BJ (cell line): ENCODE data around the gene PRXL2B. TPM values are rescaled to one million over a fixed set of nuclear protein-coding genes. Genes with fewer than 3 reads are reported as not detected.
A peak's percentile ranks its signal among the peaks of the same experiment; 100 is the strongest.

Experiments used
- CTCF ChIA-PET: fragments of 350-600 bp; formaldehyde crosslinking; extraction: SDS; loops from one replicate; lab custom pipeline; 2021; ENCODE audit warnings: antibody characterized with exemption, inconsistent platforms; lab: Yijun Ruan, JAX
- POLR2A ChIA-PET: fragments of 300-600 bp; sonication (Branson Sonifier 250); formaldehyde crosslinking; extraction: SDS; loops from one replicate; lab custom pipeline; 2021; ENCODE audit warnings: antibody characterized with exemption; lab: Charles Lee
- DNase-seq: peaks from one replicate; pipeline ENCODE4 v3.0.0-alpha.2; 2011; ENCODE audit warnings: low read depth
- H3K27me3 ChIP-seq: 2 replicates; pipeline ENCODE4 v1.6.0; 2011; ENCODE audit warnings: low read length; ENCODE audit not compliant: control insufficient read depth, insufficient read depth
- H3K36me3 ChIP-seq: 2 replicates; pipeline ENCODE4 v1.5.1; 2011; ENCODE audit warnings: low read length; ENCODE audit not compliant: control insufficient read depth, insufficient read depth
- H3K4me3 ChIP-seq: 2 replicates; pipeline ENCODE4 v1.5.1; 2011; ENCODE audit warnings: low read depth, mild to moderate bottlenecking, control low read depth, low read length
- CTCF ChIP-seq: IDR thresholded peaks from 2 replicates; pipeline ENCODE4 v1.5.1; 2011; ENCODE audit warnings: low read depth, mild to moderate bottlenecking, control low read depth, inconsistent platforms, low read length, moderate library complexity; ENCODE audit not compliant: insufficient read depth
- polyA minus RNA-seq: library from RNA; depleted of rRNA, polyadenylated mRNA; stranded (reverse); fragments of >200 nt; gene quantifications from 2 replicates; pipeline ENCODE4 v1.2.3, GENCODE V29; 2011; rRNA and poly(A)+ RNA removed
- polyA plus RNA-seq: library from polyadenylated mRNA; depleted of rRNA; stranded (reverse); fragments of >200 nt; gene quantifications from 2 replicates; pipeline ENCODE4 v1.2.3, GENCODE V29; 2011; rRNA removed

The PRXL2B gene
- polyA plus RNA-seq (9.8 and 16.1 TPM in 2 replicates), polyA minus RNA-seq (8.1 and 9.2 TPM in 2 replicates)

GRCh38 chr1:2586154-2587070 is at the start of gene PRXL2B:
Gene PRXL2B, plus strand, starts transcription at chr1:2586777. Its CDS starts 109 bp downstream, at chr1:2586886.
- ChIA-PET POLR2A (interaction anchor here (0.6 to 0.7 kb wide), 2 partner anchors 60 to 392 kb away, joined by 4 read pairs; partner anchors contain the start of genes FAAP20 and PANK4), CTCF (interaction anchor here (0.7 to 1.1 kb wide), 3 partner anchors 21 to 454 kb away, joined by 3 read pairs; no protein-coding TSS in a partner anchor)
- peak; percentile 93 for DNase-seq
- peak within 1 kb of the TSS; percentile 76 for H3K4me3 ChIP-seq
- TF ChIP-seq CTCF: no peak
- H3K36me3 ChIP-seq: peaks cover 2% of the 10 kb centered on the region; the same call in 1 of the 2 replicates
- H3K27me3 ChIP-seq: no peaks in the 10 kb centered on the region

DNA sequence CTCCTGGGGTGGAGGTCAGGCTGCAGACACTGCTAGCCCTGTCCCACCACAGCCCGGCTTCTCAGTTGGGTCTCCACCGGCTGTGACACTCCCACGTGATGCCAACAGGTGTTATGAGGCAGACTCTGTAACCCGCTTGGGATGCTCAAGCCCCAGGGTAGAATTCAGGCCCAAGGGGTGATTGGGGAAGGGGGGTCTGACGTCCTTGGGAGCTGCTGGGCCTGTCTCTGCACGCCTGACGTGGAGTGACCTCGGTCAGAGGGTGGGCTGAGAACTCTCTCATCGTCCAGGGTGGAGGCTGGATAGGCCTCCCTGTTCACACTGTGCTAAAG is 48.8 kb upstream of the PRXL2B start:
- CTCF ChIA-PET: no interaction called here
- H3K36me3 ChIP-seq: no peaks in the 10 kb centered on the region
- DNase-seq: no peak
- POLR2A ChIA-PET: no interaction called here
- no peak overlapping the region for H3K4me3 ChIP-seq
- H3K27me3 ChIP-seq: no peaks in the 10 kb centered on the region; the same call in 1 of the 2 replicates
- no peak for TF ChIP-seq CTCF

DNA sequence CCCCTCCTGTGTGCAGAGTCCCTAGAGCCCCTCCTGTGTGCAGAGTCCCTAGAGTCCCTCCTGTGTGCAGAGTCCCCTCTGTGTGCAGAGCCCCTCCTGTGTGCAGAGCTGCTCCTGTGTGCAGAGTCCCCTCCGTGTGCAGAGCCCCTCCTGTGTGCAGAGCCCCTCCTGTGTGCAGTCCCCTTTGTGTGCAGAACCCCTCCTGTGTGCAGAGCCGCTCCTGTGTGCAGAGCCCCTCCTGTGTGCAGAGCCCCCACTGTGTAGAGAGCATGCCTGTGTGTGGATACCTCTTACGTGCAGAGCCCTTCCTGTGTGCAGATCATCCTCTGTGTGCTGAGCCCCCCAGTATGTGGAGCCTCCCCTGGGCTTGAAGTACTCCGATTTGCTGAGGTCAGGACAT is 48.2 kb upstream of the PRXL2B start:
- Histone ChIP-seq H3K36me3 (no peaks in the 10 kb centered on the region), H3K27me3 (no peaks in the 10 kb centered on the region; the same call in 1 of the 2 replicates), H3K4me3 (no peak overlapping the region)
- no peak for DNase-seq
- no peak for TF ChIP-seq CTCF
- ChIA-PET POLR2A (no interaction called here), CTCF (no interaction called here)

DNA sequence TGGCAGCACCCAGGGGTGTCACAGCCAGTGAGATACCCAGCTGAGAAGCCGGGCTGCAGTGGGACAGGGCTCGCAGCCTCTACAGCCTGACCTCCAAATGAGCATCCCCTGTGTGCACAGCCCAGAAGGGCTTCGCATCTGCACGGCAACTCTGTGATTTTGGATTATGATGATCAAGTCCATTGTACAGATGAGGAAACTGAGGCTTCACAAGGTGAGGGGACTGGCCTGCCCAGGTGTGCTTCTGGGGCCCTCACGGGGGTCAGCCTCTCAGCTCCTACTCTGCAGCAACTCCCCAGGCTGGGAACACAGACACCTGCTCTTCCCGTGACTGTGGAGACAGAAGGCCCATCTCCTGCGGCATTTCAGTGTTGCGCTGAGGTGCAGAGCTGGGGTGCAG is 47.7 kb upstream of the PRXL2B start:
- no peaks in the 10 kb centered on the region; the same call in 1 of the 2 replicates for H3K27me3 ChIP-seq
- H3K36me3 ChIP-seq: no peaks in the 10 kb centered on the region
- TF ChIP-seq CTCF: no peak
- DNase-seq: no peak
- no peak overlapping the region for H3K4me3 ChIP-seq
- POLR2A ChIA-PET: no interaction called here
- CTCF ChIA-PET: interaction anchor here (1.0 kb wide), 1 partner anchor 124 kb away, joined by 3 read pairs; no protein-coding TSS in a partner anchor

DNA sequence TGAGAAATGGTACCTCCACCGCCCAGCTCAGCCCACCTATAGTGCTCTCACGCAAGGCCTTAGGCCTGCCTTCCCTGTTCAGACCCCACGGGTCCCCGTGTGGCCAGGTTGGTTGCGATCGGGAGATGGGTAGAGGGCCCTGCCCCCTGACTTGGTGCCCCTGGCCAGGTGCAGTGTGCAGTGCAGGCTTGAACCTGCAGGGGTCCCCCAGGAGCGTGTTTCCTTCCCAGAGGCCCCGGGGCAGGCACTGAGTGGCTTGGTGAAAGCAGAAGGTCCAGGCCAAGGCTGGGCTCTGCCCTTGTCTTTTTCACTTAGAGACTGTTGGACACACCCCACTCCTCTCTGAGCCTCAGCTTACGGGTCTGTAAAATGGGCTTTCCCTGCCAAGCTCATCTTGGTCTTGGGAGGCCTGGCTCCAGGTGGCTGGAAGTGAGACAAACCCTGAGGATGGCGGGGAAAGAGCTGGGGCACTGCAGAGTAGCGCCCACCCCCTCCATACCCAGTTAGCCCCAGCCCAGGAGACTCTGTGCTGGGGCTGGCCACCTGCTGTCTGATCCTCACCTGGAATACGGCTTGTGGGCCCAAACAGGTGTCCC is 47.2 kb upstream of the PRXL2B start:
- Histone ChIP-seq H3K4me3 (no peak overlapping the region), H3K27me3 (no peaks in the 10 kb centered on the region; the same call in 1 of the 2 replicates), H3K36me3 (no peaks in the 10 kb centered on the region)
- TF ChIP-seq CTCF: peak; percentile 32; the same call in 1 of the 2 replicates
- no peak for DNase-seq
- CTCF ChIA-PET: interaction anchor here (1.0 kb wide), 1 partner anchor 125 kb away, joined by 3 read pairs; no protein-coding TSS in a partner anchor
- POLR2A ChIA-PET: no interaction called here
